A673 (cell line): ENCODE data around the gene TECR.

Experiments
- CTCF ChIP-seq: fragments of 300-800, 200-600 bp; sonication (generic); conservative IDR thresholded peaks from 2 replicates; pipeline ENCODE4 v1.5.1; 2017; ENCODE audit warnings: low read depth, mild to moderate bottlenecking, antibody characterized with exemption, low read length, moderate library complexity, mixed read lengths
- EZH2 ChIP-seq: fragments of 200-600 bp; sonication (generic); IDR thresholded peaks from 2 replicates; pipeline ENCODE4 v1.6.1; 2017; ENCODE audit warnings: borderline replicate concordance, low read depth, mild to moderate bottlenecking, mixed read lengths, antibody characterized with exemption, low read length; ENCODE audit not compliant: poor library complexity, severe bottlenecking

GRCh38 chr19:14487370-14488125 lies 41.8 kb upstream of the TECR start:
- TF ChIP-seq CTCF (no peak), EZH2 (no peak)
